GM19193 (cell line): ENCODE data around the gene GPR119.

Experiments
- POLR2A ChIP-seq: IDR thresholded peaks from 4 replicates; pipeline ENCODE4 v1.6.1; 2011; ENCODE audit not compliant: insufficient read depth, insufficient read length; ENCODE audit errors: extremely low read depth

GPR119 gene

DNA sequence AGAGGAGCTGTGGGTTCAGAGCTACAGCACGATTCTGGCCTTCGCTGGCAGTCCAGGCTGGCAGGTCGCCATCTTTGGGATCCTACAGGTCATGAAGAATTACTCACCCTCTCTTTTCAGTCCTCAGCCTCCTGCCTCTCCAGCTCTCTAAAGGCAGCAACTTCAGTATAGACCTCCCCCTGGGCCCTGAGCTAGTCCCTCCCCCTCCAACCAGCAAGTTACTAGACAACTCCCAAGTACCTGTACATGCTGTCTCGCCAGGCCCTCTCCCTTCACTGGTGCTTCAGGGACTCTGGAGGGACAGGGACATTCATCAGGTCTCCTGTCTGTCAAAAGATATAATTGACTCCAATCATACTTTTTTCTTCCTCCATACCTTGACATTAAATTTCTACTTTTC is at the start of gene GPR119:
TSS of gene GPR119 (minus strand) at position 155 of the 400 bp plus-strand sequence. CDS start 227 bp downstream, outside the sequence.
- no peak for TF ChIP-seq POLR2A

DNA sequence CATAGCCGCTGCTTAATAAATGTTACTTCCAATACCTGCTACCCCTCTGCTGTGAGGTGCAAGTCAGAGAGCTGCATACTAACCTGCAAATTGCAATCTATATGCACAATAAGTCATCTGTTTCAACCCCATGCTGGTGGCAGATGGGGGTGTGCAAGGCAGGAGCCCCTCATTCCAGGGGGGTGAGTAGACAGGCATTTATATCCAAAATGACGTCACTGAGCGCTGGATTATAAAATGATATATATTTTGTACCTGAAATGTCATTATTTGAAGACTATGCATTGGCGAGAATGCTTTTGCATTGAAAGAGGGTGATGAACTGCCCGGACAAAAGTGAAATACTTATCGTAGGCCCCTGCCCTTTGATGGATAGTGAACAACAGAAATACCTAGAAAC is 41.1 kb upstream of the GPR119 start:
- TF ChIP-seq POLR2A, result no peak

DNA sequence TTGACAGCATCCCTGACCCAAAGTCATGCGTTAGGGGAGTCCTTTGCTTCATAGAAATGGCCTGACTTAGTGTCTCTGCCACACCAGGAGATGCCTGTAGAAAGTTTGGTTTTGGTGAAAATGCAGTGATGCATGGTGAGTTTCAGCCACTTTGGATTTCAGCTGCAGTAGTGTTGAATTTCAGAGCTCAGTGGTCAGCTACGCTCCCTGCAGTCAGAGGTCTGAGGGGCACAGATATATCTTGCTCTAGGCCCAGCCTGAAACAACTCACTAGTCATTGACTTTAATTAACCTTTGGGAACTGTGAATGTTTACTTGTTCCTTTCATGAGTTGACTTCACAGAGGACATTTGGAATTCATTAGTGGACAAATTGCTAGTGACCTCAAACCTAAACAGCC is 33.8 kb upstream of the GPR119 start:
- TF ChIP-seq POLR2A, result no peak

DNA sequence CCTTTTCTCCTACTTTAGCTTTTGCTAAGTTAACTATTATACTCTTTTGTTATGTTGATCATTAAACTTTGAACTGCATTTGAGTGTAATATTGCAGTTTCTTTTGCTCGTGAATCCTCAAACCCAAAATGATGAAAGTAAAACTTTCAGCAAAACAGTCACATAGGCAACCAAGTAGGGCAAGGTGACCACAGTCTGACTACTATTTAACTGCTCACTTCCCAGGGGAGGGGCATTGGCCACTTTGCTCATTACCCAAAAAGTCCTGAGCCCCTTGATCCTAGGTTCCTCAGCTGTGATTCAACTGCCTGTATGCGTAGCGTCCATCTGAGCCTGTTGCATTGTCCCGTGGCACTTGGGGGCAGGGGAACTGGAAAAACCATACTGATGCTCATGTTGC is 33.3 kb upstream of the GPR119 start:
- no peak for TF ChIP-seq POLR2A

DNA sequence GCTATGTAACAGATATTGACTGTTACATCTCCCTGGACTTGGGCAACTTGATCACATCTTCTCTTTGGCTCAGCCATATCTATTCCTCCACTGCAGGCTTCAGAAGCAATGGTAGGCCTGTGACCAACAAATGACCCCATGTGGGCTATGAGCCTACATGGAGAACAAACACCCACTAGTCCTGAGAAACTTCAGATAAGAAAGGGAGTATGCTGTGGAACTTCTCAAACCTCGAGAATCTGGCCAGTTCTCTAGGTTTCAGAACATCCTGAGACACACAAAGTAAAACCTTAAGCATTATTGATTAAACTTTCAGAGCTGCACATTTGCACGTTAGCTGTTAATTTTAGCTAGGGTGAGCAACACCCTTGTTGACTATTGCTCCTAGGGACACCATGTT is 32.6 kb upstream of the GPR119 start:
- TF ChIP-seq POLR2A, result no peak

DNA sequence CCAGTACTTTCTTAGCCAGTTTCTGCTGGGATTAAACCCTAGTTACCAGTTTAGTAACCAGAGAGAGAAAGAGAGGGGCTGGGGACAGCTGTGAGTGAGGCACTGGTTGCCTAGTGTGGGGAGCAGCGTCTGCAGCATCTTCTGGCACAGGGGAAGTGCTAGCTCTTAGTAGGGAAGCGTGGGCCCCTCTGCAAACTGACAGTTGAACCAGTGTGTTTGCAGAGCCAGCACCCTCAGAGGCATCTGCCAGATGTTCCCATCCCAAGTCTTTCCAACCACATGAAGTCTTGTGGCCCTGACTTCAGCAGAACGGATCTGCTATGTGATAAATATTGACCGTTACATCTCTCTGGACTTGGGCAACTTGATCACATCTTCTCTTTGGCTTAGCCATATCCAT is 31.3 kb upstream of the GPR119 start:
- TF ChIP-seq POLR2A, result no peak

DNA sequence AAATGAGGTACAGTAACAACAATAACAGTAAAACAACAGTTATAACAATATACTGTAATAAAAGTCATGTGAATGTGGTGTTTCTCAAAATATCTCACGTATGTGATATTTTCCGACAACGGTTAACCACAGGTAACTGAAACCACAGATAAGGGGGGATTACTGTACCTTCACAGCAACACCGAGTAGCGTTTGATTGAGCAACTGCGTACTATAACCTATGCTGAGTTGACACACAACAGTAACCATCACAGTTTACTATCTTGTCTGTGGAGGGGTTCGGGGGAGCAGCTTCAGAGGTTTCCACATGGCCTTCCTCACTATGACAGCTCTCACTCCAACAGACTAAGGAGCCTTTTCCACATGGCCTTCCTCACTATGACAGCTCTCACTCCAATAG is 29.7 kb upstream of the GPR119 start:
- TF ChIP-seq POLR2A, result no peak

DNA sequence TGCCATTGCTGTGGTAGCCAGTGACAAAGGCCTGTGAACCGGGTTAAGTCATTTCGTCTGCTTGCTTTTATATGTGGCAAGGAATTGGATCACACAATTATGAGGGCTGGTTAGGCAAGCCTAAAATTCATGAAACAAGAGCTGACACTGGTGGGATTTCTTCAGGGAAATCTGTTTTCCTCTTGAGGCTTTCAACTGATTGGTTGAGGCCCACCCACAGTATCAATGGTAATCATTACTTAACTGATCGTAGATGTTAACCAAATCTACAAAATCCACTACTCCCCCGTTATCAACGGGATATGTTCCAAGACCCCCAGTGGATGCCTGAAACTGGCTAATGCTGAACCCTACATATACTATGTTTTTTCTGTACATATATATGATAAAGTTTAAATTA is 29.3 kb upstream of the GPR119 start:
- TF ChIP-seq POLR2A, result no peak

DNA sequence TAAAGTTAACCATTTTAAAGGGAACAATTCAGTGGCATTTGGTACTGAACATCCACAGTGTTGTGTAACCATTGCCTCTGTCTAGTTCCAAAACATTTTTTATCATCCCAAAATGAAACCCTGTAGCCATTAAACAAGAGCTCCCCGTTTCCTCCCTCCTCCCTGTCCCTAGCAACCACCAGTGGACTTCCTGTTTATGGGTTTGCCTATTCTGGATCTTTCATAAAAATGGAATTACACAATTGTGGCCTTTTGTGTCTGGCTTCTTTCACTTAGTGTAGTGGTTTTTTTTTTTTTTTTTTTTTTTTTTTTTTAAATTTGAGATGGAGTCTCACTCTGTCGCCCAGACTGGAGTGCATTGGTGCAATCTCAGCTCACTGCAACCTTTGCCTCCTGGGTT is 27.9 kb upstream of the GPR119 start:
- no peak for TF ChIP-seq POLR2A

DNA sequence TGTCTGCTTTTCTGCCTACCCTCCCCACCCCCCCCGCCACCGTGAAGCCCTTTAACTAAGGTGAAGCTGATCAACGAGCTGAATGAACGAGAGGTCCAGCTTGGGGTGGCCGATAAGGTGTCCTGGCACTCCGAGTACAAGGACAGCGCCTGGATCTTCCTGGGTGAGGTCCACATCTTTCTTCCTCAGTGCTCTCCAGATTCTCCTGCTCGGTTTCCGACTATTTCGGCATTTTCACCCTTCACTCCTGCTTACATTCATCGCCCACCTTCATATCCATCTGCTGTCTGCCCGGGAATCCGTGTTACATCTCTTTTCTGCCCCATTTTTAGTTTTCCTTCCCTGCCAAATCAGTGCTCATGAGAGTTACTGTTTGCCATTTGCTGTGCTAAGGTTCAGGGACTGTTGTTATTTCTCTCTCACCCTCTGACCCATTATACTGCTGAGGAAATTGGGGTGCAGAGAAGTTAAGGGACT is 16.8 kb upstream of the GPR119 start:
- no peak for TF ChIP-seq POLR2A

DNA sequence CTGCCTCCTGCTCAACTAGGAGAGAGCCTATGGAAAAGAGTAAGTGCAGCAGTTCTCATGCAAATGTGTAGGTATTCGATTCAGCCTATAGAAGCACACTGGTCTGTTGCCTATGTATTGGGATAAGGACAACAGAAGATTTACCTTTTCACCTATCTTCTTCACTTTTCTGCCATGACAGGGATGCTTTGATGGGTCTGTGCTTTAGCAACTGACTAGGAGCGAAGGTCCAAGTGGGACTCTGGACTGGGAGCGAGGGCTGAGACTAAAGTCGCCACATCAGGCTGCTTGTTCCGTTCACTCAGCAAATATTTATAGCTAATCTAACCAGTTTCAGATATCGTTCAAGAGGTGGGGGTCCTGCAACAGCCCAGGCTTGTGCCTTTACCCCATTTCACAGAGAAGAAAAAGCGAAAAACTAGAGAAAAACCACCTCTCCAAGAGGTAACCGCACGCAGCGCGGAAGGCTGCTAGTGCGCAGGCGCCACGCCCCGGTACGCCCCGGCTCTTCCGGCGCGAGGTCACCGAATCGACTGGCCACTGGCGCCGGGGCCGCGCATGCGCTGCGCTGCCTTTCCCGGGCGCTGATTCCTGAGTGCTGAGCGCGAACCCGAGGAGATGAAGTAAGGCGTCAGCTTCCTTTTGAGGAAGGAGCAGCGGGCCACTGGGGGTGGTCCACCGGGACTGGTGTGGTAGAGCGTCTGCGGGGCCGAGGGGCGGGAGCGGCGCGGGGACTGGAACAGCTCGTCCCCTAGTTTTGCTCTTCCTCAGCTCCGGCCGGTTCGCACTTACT is 16.1 kb upstream of the GPR119 start, which contains the start of gene RBMX2:
TSS of gene RBMX2 (plus strand) at position 573 of the 793 bp plus-strand sequence. CDS start at position 619, 46 bp downstream.
- peak; percentile 76 for TF ChIP-seq POLR2A

DNA sequence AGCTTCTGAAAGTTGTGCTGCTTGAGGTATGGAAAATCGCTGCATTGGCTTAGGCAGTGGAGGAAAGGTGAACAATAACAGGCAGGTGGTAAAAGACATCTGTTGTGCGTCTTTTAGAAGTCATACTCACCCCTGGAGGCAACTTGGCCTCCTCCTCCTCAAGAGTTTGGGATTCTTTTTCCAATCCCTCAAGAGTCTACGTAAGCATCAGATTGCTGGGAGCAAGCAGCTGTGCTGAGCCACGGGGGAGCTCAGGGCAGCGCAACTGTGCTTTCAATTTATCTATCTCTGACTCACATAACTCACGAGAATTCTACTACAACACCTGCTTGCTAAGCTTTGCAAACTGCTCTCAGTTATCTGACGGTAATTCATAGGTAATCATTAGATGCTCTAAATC is 9.9 kb upstream of the GPR119 start:
- no peak for TF ChIP-seq POLR2A

DNA sequence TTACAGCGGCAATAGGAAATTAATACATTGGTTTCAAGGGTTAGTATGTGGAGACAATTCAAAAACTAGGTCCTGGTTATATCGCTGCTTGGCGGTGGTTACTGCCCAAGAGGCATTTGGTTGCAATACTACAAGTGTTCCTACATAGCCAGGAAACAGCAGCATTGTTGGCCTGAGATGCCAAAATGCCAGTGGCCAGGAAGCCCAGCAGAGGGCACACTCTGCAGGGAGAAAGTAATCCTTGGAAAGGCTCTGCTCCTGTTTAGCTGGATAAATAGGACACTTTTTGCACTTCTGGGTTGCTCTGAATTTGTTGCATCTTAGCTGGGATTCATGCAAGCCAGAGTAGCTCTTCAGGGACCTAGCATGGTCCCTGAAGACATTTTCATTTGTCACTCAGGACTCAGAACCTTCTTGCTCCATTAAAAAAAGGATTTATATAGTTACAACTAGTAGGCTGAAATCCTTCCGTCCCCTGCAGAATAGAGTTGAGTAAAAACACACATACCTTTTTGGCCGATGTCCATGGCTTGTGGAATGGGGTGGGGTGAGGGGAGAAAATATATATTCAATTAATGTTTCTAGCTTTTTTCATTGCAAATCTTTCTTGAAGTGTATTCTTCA is 8.1 kb upstream of the GPR119 start:
- no peak for TF ChIP-seq POLR2A

DNA sequence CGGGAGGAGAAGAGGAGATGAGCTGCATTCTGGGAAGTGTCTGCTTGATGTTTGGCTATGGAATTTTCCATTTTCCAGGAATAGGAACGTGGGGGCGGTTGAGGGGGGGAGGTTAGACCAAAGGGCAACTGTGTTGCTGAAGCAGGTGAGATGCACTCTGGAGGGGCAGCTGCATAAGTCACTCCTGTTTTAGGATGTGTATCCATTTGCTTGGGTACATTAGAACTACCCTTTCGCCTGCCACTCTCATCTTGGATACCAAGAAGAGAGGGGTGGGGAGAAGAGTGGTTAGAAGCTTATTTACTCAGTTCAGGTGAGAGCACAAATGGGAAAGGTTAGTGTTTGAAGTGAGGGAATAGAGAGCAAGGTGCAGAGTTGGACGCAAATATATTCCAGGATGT is 934 bp upstream of the GPR119 start:
- no peak for TF ChIP-seq POLR2A

DNA sequence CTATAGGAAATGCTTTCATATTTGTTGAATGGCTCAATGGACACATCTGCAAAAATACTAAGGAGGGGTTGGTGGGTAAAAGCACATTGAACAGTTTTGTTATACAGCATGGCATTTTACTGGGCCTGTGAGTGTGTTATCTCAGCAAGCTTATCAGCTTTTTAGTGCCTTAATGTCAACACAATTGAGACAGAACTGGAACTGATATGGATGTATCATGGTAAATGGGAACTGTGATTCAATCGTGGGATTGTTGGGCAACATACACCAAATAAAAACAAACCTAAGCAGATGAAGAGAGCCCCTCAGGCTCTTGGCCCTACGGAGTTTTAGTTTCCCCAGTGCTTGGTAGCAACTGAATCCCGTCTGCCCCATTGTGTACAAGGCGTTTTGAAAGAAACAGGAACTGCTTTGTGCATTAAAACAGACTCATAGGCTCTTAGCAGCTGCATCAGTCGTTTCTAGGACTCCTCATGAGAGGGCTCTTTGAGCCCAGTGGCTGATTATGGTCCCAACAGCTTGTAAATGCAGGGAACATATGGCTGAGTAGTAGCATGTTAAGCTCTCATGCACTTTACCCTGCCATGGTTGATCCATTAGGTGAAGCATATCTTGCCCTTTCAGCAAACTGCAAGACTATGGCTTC is 7.3 kb downstream of the GPR119 start:
- no peak for TF ChIP-seq POLR2A

DNA sequence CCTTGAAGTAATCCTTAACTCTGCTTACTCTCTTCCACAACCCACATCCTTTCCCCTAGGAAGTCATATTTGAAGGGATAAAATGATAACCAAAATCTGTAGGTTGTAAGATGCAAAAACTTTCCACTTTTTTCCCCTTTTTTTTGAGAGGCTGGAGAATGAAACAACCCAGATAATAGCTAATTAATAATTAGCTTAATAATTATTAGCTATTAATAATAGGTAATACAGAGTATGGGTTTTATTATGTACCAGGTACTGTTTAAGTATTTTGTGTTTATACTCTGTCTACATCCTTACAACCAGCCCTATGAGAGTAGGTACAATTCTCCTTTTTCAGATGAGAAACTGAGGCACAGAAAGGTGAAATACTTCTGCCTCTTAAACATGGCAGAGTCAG is 9.4 kb downstream of the GPR119 start:
- TF ChIP-seq POLR2A, result no peak
